Measurements from ENCODE around the gene HERC5.

- no peak for TF ChIP-seq POLR2AphosphoS2 (conservative IDR thresholded peaks at IDR 0.05; ENCODE audit: low read length)
- TF ChIP-seq CTCF (IDR thresholded peaks at IDR 0.05), result no peak
- no peak for TF ChIP-seq E2F6 (IDR thresholded peaks at IDR 0.05; ENCODE audit: borderline replicate concordance, low read depth)
- no peak for TF ChIP-seq JUNB (IDR thresholded peaks at IDR 0.05)
These were observed 65.9 kb downstream of the HERC5 start for GRCh38 chr4:88522702-88523324.

Data from A549 (cell line).